ENCODE results near the gene DHX57.

DHX57 gene

GRCh38 chr2:38750011-38750890 lies 125.5 kb downstream of the DHX57 start:
- peak; percentile 23 for DNase-seq (ENCODE audit: low read depth)

- DNase-seq (ENCODE audit: low read depth) = no peak
Observed at GRCh38 chr2:38748943-38749804, 126.6 kb downstream of the DHX57 start.

GRCh38 chr2:38748391-38748790 lies 127.3 kb downstream of the DHX57 start:
- DNase-seq (ENCODE audit: low read depth) = no peak

GRCh38 chr2:38747819-38748218 lies 127.9 kb downstream of the DHX57 start:
- no peak for DNase-seq (ENCODE audit: low read depth)
